HepG2 (cell line): Measurements from ENCODE around the gene TMUB1. TPM values are rescaled to one million over a fixed set of nuclear protein-coding genes. Genes with fewer than 3 reads are reported as not detected.

ENCODE experiments used
- FOXA1 ChIP-seq, 2 experiments: fragments of 450-650 bp in 1 of 2; sonication (generic) in 1 of 2; formaldehyde crosslinking in 1 of 2; IDR thresholded peaks; 2 replicates each; pipeline versions ENCODE4 v1.4.0 to v1.6.1; 2016 to 2020; ENCODE audit warnings: missing genetic modification reagents in 1 of 2
- KDM5B ChIP-seq: sonication (generic); formaldehyde crosslinking; IDR thresholded peaks from 2 replicates; pipeline ENCODE4 v1.4.0; 2020; ENCODE audit warnings: missing genetic modification reagents, mild to moderate bottlenecking, borderline replicate concordance
- MYNN ChIP-seq: sonication (generic); formaldehyde crosslinking; IDR thresholded peaks from 2 replicates; pipeline ENCODE4 v1.4.0; 2020; ENCODE audit warnings: mild to moderate bottlenecking, low read depth, missing genetic modification reagents
- NFAT5 ChIP-seq: sonication (generic); formaldehyde crosslinking; IDR thresholded peaks from 2 replicates; pipeline ENCODE4 v1.4.0; 2020; ENCODE audit warnings: missing genetic modification reagents
- PRDM4 ChIP-seq: sonication (generic); formaldehyde crosslinking; IDR thresholded peaks from 2 replicates; pipeline ENCODE4 v1.9.0; 2021; ENCODE audit warnings: missing genetic modification reagents, borderline replicate concordance
- SIN3A ChIP-seq: IDR thresholded peaks from 2 replicates; pipeline ENCODE4 v1.6.1; 2011; ENCODE audit warnings: low read depth, mild to moderate bottlenecking, control low read depth, low read length, borderline replicate concordance
- SP1 ChIP-seq, 2 experiments: fragments of 450-650 bp in 1 of 2; sonication (generic) in 1 of 2; formaldehyde crosslinking in 1 of 2; IDR thresholded peaks; 2 replicates each; pipeline versions ENCODE4 v1.4.0 to v1.6.1; 2016 to 2020; ENCODE audit warnings: missing genetic modification reagents in 1 of 2
- ZNF235 ChIP-seq: sonication (generic); formaldehyde crosslinking; IDR thresholded peaks from 2 replicates; pipeline ENCODE4 v1.8.1; 2023; ENCODE audit warnings: mild to moderate bottlenecking, missing genetic modification reagents, borderline replicate concordance
- ZNF598 ChIP-seq: sonication (generic); formaldehyde crosslinking; IDR thresholded peaks from 2 replicates; pipeline ENCODE4 v1.5.1; 2020; ENCODE audit warnings: mild to moderate bottlenecking, missing genetic modification reagents, borderline replicate concordance
- ZNF615 ChIP-seq: sonication (generic); formaldehyde crosslinking; IDR thresholded peaks from 2 replicates; pipeline ENCODE4 v1.5.0; 2020; ENCODE audit warnings: mild to moderate bottlenecking, missing genetic modification reagents, borderline replicate concordance
- ZNF691 ChIP-seq: sonication (generic); formaldehyde crosslinking; IDR thresholded peaks from 2 replicates; pipeline ENCODE4 v1.4.0; 2020; ENCODE audit warnings: missing genetic modification reagents, low read depth, mild to moderate bottlenecking, borderline replicate concordance
- ZNF747 ChIP-seq: sonication (generic); formaldehyde crosslinking; IDR thresholded peaks from 2 replicates; pipeline ENCODE4 v1.8.1; 2023; ENCODE audit warnings: missing genetic modification reagents, mild to moderate bottlenecking, borderline replicate concordance
- ZNF770 ChIP-seq: sonication (generic); formaldehyde crosslinking; IDR thresholded peaks from 2 replicates; pipeline ENCODE4 v1.5.0; 2020; ENCODE audit warnings: mild to moderate bottlenecking, missing genetic modification reagents
- ZSCAN29 ChIP-seq: sonication (generic); formaldehyde crosslinking; conservative IDR thresholded peaks from 2 replicates; pipeline ENCODE4 v1.4.0; 2020; ENCODE audit warnings: mild to moderate bottlenecking, missing genetic modification reagents
- polyA plus RNA-seq, 8 experiments: library from polyadenylated mRNA; depleted of rRNA in 3 of 8; stranded (reverse) in 7 of 8; unstranded in 1 of 8; fragments of >200 nt; fragmentation: Illumina TruSeq in 4 of 8; extraction: Trizol in 4 of 8; gene quantifications; 2 replicates each; pipeline versions ENCODE4 v1.2.1 to v1.2.3, GENCODE V29; 2011 to 2016; ENCODE audit warnings: low read depth in 4 of 8, missing spikeins in 1 of 8, mixed read lengths in 1 of 8; ENCODE audit not compliant: insufficient read depth in 1 of 8
- total RNA-seq, 5 experiments: library from RNA; depleted of rRNA; stranded (reverse); fragments of >200 nt; fragmentation: Illumina TruSeq; extraction: Trizol; gene quantifications; 2 replicates each; pipeline ENCODE4 v1.2.3, GENCODE V29; 2016; ENCODE audit warnings: low read depth in 1 of 5

Gene TMUB1
- total and polyA plus RNA-seq, 2 of the 13 experiments (the other 11 are each of a cell fraction or from before 2014, with no cell fraction given), result 44.8 to 51.6 TPM

GRCh38 chr7:151085691-151086620 is 2.7 kb upstream of the TMUB1 start, which contains the start of gene AGAP3 (continued):
- TF ChIP-seq ZNF747 (CRISPR knock-in tag) (no peak), ZNF691 (peak; percentile 79; the same call in 1 of the 2 replicates), ZNF235 (CRISPR knock-in tag) (peak; percentile 35; the same call in 1 of the 2 replicates), FOXA1 (IDR thresholded peaks at IDR 0.05) (no peak), FOXA1 (CRISPR knock-in tag; IDR thresholded peaks at IDR 0.05) (0 out of 2 replicates have a peak, but pooled peaks have one; percentile 6), SP1 (IDR thresholded peaks at IDR 0.05) (no peak), SP1 (CRISPR knock-in tag; IDR thresholded peaks at IDR 0.05) (peak; percentile 68), ZNF598 (CRISPR knock-in tag) (0 out of 2 replicates have a peak, but pooled peaks have one; percentile 56), ZNF770 (peak; percentile 74), NFAT5 (CRISPR knock-in tag) (no peak), ZSCAN29 (CRISPR knock-in tag) (no peak), SIN3A (peak; percentile 12; the same call in 1 of the 2 replicates), PRDM4 (CRISPR knock-in tag) (no peak), ZNF615 (no peak), MYNN (CRISPR knock-in tag) (peak; percentile 90; the same call in 1 of the 2 replicates), KDM5B (CRISPR knock-in tag) (peak; percentile 73; the same call in 1 of the 2 replicates)
